ENCODE measurements around the gene TBATA. TPM values are rescaled to one million over a fixed set of nuclear protein-coding genes. Genes with fewer than 3 reads are reported as not detected.

Gene TBATA
- total RNA-seq, 1 donor from 2014 or later: not detected

- Mint-ChIP-seq H3K27me3 (peaks cover 5% of the 10 kb centered on the region), H3K4me1 (ENCODE audit: unreplicated experiment) (peaks cover 16% of the 10 kb centered on the region), H3K4me3 (no peak overlapping the region), H3K36me3 (no peaks in the 10 kb centered on the region), H3K9me3 (no peaks in the 10 kb centered on the region), H3K27ac (no peak overlapping the region)
- DNase-seq (ENCODE audit: extremely low spot score, unreplicated experiment): no peak
- no peak for TF ChIP-seq CTCF (conservative IDR thresholded peaks at IDR 0.05)
Observed at GRCh38 chr10:70737250-70737649, 47.9 kb downstream of the TBATA start.

GRCh38 chr10:70736525-70736924 is 48.7 kb downstream of the TBATA start:
- Mint-ChIP-seq H3K9me3 (no peaks in the 10 kb centered on the region), H3K4me1 (ENCODE audit: unreplicated experiment) (peaks cover 16% of the 10 kb centered on the region), H3K36me3 (no peaks in the 10 kb centered on the region), H3K4me3 (no peak overlapping the region), H3K27ac (no peak overlapping the region), H3K27me3 (peaks cover 5% of the 10 kb centered on the region)
- no peak for DNase-seq (ENCODE audit: extremely low spot score, unreplicated experiment)
- no peak for TF ChIP-seq CTCF (conservative IDR thresholded peaks at IDR 0.05)

GRCh38 chr10:70735161-70735560 is 50.0 kb downstream of the TBATA start:
- Mint-ChIP-seq H3K27me3 (peaks cover 5% of the 10 kb centered on the region), H3K4me1 (ENCODE audit: unreplicated experiment) (peaks cover 10% of the 10 kb centered on the region), H3K9me3 (no peaks in the 10 kb centered on the region), H3K4me3 (no peak overlapping the region), H3K27ac (no peak overlapping the region), H3K36me3 (no peaks in the 10 kb centered on the region)
- no peak for TF ChIP-seq CTCF (conservative IDR thresholded peaks at IDR 0.05)
- no peak for DNase-seq (ENCODE audit: extremely low spot score, unreplicated experiment)

- DNase-seq (ENCODE audit: extremely low spot score, unreplicated experiment): no peak
- Mint-ChIP-seq H3K4me1 (ENCODE audit: unreplicated experiment) (peaks cover 5% of the 10 kb centered on the region), H3K4me3 (no peak overlapping the region), H3K36me3 (no peaks in the 10 kb centered on the region), H3K27ac (no peak overlapping the region), H3K9me3 (no peaks in the 10 kb centered on the region), H3K27me3 (peaks cover under 1% of the 10 kb centered on the region)
- no peak for TF ChIP-seq CTCF (conservative IDR thresholded peaks at IDR 0.05)
Observed at GRCh38 chr10:70733051-70733450, 52.1 kb downstream of the TBATA start.

GRCh38 chr10:70732569-70732968 is 52.6 kb downstream of the TBATA start:
- Mint-ChIP-seq H3K27ac (no peak overlapping the region), H3K4me1 (ENCODE audit: unreplicated experiment) (peaks cover 5% of the 10 kb centered on the region)
- no peak for TF ChIP-seq CTCF (conservative IDR thresholded peaks at IDR 0.05)

GRCh38 chr10:70730955-70731354 is 54.2 kb downstream of the TBATA start:
- Mint-ChIP-seq H3K4me3 (no peak overlapping the region), H3K36me3 (no peaks in the 10 kb centered on the region), H3K27ac (no peak overlapping the region), H3K27me3 (no peaks in the 10 kb centered on the region), H3K9me3 (no peaks in the 10 kb centered on the region), H3K4me1 (ENCODE audit: unreplicated experiment) (peaks cover 5% of the 10 kb centered on the region)
- no peak for TF ChIP-seq CTCF (conservative IDR thresholded peaks at IDR 0.05)
- no peak for DNase-seq (ENCODE audit: extremely low spot score, unreplicated experiment)

More at GRCh38 chr10:70732569-70732968, 52.6 kb downstream of the TBATA start:
- DNase-seq (ENCODE audit: extremely low spot score, unreplicated experiment): no peak
- H3K27me3 Mint-ChIP-seq: no peaks in the 10 kb centered on the region
- no peaks in the 10 kb centered on the region for H3K36me3 Mint-ChIP-seq
- H3K4me3 Mint-ChIP-seq: no peak overlapping the region
- H3K9me3 Mint-ChIP-seq: no peaks in the 10 kb centered on the region

Data from type B pancreatic cell (in vitro differentiated cells).